Ammon's horn (tissue), 1 donor: ENCODE data around the gene ZMYND10.

Experiments used
- DNase-seq: peaks from one replicate; pipeline ENCODE4 v3.0.0-alpha.2; 2016; ENCODE audit warnings: low spot score

ZMYND10 gene

GRCh38 chr3:50345008-50345407, 524 bp downstream of the ZMYND10 start:
- DNase-seq: no peak

DNA sequence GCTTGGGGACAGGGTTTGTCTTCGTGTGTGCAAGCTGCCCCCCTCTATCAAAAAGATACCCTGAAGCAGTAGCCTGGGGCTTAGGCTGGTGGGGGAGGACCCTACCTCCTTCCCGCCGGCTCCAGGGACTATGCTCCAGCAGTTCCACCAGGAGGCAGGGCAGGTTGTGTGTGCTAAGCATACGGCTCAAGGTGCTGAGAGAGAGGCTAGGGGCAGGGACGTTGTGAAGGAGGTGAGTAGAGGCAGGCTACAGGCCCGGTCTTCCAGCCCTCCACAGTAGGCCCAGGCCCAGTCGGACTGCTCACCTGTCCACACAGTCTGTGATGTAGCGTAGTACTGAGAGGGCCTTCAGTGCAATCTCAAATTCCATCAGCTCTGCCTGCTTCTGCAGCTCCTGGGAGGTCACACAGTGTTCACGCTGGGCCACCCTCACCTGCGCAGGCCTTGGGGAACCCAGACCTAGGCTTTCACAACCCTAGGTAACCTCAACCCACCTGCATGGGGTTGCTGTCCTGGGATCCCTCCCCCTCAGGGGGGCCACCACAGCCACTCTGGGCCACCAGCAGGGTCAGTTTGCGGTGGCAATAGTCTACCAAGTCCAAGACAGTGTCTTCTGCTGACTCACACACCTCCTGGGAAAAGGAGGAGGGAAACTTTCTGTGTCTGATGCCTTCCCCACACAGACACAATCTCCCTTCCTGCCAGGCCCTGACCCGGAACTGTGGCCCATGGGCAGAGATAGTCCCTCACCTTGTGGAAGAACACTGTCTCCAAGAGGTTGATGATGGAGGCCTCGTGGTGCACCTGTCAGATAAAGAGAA, 2.5 kb downstream of the ZMYND10 start:
- DNase-seq: no peak

DNA sequence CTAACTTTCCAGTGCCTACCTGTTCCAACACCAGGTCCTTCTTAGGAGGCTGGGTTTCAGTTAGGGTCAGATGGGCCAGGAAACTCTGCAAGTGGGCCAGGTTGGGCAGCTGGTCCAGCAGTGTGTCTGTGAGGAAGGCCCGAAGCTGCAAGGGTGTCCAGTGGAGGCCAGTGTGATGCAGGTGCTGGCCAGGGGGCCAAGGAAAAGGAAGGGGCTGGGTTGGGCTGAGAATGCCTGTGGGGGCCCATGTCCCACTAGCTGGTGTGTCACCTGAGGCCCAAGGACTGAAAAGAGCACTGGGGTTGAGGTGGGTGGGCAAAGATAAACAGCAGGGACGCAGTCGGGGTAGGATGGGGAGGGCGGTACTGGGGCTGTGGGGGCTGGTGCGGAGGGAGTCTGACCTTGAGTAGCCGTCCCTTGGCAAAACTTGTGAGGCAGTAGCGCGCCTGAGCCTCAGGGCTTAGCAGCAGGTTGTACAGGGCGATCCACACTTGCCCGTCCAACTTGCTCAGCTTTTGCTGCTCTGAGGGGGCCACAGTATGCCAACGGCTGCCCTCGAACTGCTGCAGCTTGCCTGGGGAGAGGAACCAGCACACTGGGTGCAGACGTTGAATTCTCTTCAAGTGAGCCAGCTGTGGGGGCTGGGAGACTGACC, 3.4 kb downstream of the ZMYND10 start:
- DNase-seq: no peak

- no peak for DNase-seq
These were observed 4.0 kb downstream of the ZMYND10 start for GRCh38 chr3:50341537-50341936.

DNA sequence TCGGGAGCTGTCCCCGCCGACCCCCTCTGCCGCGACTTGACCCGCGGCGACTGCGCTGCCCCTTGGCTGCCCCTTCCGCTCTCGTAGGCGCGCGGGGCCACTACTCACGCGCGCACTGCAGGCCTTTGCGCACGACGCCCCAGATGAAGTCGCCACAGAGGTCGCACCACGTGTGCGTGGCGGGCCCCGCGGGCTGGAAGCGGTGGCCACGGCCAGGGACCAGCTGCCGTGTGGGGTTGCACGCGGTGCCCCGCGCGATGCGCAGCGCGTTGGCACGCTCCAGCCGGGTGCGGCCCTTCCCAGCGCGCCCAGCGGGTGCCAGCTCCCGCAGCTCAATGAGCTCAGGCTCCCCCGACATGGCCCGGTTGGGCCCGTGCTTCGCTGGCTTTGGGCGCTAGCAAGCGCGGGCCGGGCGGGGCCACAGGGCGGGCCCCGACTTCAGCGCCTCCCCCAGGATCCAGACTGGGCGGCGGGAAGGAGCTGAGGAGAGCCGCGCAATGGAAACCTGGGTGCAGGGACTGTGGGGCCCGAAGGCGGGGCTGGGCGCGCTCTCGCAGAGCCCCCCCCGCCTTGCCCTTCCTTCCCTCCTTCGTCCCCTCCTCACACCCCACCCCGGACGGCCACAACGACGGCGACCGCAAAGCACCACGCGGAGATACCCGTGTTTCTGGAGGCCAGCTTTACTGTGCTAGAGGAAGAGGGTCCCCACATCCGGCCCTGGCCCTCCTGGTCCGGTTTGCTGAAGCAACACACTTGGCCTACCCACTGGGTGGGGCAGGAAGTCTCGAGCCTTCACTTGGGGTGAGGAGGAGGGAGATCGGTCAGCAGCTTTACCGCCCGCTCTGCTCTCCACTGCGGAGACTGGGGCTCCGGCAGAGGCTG, 4.8 kb downstream of the ZMYND10 start, which contains the start of gene RASSF1:
Gene RASSF1 (minus strand): TSS at position 389 of the 882 bp plus-strand sequence. CDS start 31 bp downstream, at position 358.
- no peak for DNase-seq

- DNase-seq: no peak
These were observed 5.4 kb downstream of the ZMYND10 start for GRCh38 chr3:50340147-50340447.

GRCh38 chr3:50339485-50340146, 5.9 kb downstream of the ZMYND10 start:
- no peak for DNase-seq

DNA sequence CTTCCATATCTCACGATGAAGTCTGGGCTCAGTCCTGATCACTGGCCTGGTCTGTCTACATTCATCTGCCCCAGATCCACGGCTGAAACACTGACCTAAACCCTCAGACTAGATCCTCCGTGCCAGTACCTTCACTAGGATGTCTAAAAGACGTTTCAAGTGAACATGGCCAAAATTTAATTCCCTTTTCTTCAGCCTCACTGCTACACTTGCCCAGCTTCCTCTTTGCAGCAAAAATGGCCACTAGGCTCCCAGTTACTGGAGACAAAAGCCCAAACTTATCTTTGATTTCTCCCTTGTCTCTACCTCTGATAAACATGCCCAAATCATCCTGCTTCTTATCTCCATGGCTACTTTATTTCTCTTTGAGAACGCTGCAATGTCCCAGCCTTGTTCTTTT, 6.6 kb downstream of the ZMYND10 start:
- DNase-seq: no peak

- peak; percentile 99 for DNase-seq
These were observed 8.2 kb downstream of the ZMYND10 start for GRCh38 chr3:50337175-50337861.

DNA sequence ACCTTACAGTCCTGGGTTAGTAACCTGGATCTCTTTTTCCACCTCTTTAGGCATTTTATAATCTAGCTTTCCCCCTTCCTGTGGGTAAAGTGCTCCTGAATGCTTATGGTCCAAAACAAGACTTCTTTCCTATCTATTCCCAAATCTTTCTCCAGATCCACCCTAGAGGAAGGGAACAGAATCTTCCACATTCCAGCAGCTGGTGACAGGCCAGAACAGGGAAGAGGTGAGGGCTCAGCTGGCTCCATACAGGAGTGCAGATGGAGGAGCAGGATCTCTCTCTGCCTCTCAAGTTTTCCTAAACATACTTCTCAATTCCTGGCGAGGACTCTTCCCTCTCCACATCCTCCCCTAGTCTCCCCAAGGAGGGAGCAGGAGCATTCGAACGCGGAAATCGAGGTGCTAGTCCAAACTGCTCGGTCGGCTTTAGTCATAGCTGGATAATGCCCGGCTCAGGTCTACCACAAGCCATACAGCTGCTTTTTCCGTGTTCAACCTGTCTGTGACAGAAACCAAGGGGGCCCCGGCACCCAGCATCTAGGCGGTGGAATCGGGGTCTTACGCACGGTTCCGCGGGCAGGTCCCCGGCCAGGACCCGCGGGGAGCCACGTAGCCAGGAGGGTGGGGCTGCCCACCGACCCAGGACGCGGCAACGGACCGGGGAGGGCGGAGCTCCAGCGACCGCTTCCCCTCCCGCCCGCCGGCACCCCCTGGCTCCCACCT, 8.9 kb downstream of the ZMYND10 start:
- no peak for DNase-seq

DNA sequence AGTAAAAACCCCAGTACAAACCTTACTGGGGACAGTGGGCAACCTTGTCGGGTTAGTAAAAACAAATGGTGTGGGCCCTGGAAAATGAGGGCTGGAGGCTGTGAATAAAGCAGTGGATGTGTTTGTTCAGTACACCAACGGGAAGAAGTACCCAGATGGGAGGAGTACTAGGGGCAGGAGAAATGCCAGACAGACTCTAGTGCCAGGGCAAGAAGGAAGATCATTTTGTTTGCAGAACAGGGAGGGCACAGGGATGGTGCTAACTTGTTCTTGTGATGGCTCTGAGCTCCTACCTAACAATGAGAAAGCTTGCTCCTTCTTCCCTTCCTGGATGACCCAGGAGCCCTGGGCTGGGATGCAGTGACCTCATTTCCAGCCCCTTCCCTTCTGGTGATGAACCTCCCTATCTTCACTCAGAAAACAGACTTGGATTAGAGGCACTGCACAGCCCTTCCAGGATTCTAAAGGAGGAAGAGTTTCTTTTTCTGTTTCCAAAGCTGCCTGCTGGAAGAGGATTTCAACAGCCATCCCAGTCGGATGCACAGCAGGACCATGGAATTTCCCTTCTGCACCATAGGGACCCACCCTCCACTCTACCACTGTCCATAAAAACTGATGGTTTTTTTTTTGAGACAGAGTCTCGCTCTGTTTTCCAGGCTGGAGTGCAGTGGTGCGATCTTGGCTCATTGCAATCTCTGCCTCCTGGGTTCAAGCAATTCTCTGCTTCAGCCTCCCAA, 11.0 kb downstream of the ZMYND10 start:
- no peak for DNase-seq

DNA sequence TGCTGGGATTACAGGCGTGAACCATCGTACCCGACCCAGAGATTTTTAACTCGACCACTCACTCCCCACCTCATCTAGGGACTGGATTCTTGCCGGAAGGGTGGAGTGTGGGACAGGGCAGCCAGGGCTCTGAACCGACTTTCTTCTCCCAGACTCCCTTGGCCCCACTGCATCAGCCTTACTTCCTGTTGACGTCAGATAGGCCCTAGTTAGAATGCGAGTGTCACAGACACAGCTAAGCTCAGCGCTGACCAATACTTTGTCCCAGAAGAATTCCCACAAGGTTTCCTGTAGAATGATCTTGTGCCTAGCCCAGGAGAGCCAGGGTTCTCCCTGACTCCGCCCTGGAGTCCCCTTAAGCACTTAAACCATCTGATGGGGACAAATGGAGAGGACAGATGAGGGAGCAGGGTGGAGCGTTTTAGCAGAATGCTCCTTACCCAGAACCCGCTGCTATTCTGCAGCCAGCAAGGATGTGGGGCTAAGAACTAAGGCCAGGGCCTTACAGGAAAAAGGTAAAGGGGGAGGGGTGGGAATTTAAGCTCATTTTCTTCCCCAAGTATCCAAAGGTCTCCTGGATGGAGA, 11.7 kb downstream of the ZMYND10 start:
- no peak for DNase-seq

GRCh38 chr3:50331364-50331907, 14.1 kb downstream of the ZMYND10 start:
- no peak for DNase-seq

GRCh38 chr3:50330330-50330729, 15.2 kb downstream of the ZMYND10 start:
- DNase-seq: no peak

DNA sequence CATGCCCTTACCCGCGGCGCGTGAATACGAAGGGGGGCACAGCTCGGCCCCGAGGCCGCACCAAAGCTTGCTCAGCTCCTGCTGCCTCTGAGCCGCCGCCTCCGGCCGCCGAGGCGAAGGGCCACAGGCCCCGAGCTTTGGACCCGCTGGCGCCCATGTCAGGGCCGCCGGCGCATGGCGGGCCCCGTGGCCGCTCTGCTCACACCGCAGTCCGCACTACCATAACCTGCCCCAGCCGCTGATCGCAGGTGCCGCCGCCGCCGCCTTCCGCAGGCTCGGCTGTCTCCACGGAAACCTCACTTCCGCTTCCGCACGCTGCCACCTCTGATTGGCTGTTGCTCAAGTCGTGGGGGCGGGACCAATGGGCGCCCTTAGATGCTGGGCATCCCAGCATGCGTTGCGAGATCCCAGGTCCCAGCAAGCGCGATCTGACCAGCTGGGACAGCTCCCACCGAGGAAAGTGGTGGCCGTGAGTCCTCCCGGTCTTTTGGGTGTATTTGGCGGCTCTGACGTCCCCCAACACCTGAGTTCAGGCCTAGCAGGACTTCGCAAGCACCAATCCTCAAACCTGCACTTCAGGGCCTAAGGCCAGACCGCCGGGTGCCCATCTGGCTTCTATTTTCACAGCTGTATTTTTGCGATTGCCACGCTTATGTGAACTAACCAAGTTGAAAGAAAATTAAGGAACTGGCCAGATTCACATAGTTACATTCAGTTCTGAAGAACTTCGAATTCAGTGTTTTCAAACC, 17.4 kb downstream of the ZMYND10 start, which contains the start of gene TUSC2:
Gene TUSC2 (minus strand): TSS at position 281 of the 749 bp plus-strand sequence. CDS start 124 bp downstream, at position 157.
- DNase-seq: peak; percentile 99

- no peak for DNase-seq
These were observed 18.4 kb downstream of the ZMYND10 start for GRCh38 chr3:50327129-50327528.

DNA sequence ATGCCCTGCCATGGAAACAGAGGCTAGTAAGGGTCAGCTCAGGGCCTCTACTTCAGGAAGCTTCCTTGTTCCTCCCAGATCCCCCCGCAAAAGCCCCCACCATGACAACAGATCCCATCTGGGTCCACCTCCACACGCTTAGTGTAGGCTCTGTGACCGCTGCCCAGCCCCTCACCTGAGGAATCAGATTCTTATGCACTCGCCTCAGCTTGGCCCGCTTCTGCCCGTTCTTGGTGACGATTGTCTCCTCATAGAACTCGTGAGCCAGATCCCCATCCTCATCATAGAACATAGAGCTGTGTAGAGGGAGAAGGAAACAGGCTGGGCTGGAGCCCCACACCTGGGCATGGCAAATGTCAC, 19.4 kb downstream of the ZMYND10 start:
- DNase-seq: no peak

DNA sequence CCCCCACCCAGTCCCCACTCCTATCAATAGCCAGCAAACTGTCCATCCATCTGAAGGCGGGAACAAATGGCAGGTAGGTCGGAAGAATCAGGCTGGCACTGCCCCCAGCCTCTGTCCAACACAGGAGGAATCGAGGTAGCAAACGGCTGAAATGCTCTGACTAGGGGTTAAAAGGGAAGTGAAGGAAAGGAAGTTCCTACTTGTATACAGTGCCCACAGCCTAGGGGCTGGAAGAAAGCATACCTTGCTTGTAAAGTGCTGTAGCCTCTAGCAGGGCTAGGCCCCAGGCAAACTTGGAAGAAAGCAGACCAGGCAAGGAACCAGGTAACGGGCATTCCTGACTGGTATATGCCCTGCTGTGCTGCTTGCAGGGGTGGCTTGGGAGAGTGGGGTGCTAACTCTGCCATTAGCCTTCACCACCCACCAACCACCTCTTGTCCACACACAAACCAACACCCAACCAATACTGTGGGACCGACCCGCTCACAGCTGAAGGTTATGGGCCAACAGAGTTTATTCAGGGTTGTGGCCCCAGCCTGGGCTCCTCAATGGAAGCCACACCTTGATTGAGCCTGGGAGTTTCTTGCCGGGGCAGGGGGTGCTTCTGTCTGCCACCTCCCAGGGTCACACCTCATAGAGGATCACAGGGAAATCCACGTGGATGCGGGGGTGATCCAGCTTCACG, 19.9 kb downstream of the ZMYND10 start:
- no peak for DNase-seq
